ENCODE data around the gene ATP5PB.

DNA sequence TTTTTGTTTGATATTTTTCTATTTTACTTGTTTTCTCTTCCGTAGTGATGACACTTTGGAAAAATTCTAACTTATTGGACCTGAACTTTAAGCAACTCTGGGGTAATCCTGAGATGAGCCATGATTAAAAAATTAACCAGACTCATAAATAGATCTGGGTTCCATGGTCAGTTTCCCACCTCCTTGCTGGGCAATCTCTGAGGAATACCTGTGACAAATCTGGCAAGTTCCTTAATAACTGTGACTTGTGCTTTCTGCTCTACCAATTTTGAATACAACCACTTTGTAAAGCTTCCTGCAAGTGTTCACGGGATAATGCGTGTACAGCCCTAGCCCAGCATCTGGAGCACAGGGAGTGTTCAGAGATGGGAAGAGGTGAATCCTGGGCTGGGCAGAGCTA is 25.0 kb upstream of the ATP5PB start:
- TF ChIP-seq, protein P1, sequence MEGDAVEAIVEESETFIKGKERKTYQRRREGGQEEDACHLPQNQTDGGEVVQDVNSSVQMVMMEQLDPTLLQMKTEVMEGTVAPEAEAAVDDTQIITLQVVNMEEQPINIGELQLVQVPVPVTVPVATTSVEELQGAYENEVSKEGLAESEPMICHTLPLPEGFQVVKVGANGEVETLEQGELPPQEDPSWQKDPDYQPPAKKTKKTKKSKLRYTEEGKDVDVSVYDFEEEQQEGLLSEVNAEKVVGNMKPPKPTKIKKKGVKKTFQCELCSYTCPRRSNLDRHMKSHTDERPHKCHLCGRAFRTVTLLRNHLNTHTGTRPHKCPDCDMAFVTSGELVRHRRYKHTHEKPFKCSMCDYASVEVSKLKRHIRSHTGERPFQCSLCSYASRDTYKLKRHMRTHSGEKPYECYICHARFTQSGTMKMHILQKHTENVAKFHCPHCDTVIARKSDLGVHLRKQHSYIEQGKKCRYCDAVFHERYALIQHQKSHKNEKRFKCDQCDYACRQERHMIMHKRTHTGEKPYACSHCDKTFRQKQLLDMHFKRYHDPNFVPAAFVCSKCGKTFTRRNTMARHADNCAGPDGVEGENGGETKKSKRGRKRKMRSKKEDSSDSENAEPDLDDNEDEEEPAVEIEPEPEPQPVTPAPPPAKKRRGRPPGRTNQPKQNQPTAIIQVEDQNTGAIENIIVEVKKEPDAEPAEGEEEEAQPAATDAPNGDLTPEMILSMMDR (IDR thresholded peaks at IDR 0.05): no peak
- no peak for TF ChIP-seq POLR2A (IDR thresholded peaks at IDR 0.05)

Data from transverse colon (tissue), 3 donors.